Measurements from ENCODE around the gene CCDC3. TPM values are rescaled to one million over a fixed set of nuclear protein-coding genes. Genes with fewer than 3 reads are reported as not detected.
A peak's percentile ranks its signal among the peaks of the same experiment; 100 is the strongest.

Gene CCDC3
- total RNA-seq, 1 donor from 2014 or later, result 14.1 TPM

GRCh38 chr10:12980713-12981306 is 20.7 kb downstream of the CCDC3 start:
- peaks cover 18% of the 10 kb centered on the region for H3K4me1 Mint-ChIP-seq (ENCODE audit: unreplicated experiment)
- DNase-seq (ENCODE audit: extremely low spot score, unreplicated experiment), result no peak
- no peak overlapping the region for H3K4me3 Mint-ChIP-seq (ENCODE audit: unreplicated experiment)
- peaks cover 5% of the 10 kb centered on the region for H3K36me3 Mint-ChIP-seq (ENCODE audit: unreplicated experiment)
- H3K9me3 Mint-ChIP-seq (ENCODE audit: unreplicated experiment), result peaks cover 16% of the 10 kb centered on the region
- no peak for TF ChIP-seq CTCF (IDR thresholded peaks at IDR 0.05)
- H3K27me3 Mint-ChIP-seq (ENCODE audit: unreplicated experiment), result peaks cover 3% of the 10 kb centered on the region
- peak overlapping the region; percentile 8 for H3K27ac Mint-ChIP-seq (ENCODE audit: unreplicated experiment)

DNA sequence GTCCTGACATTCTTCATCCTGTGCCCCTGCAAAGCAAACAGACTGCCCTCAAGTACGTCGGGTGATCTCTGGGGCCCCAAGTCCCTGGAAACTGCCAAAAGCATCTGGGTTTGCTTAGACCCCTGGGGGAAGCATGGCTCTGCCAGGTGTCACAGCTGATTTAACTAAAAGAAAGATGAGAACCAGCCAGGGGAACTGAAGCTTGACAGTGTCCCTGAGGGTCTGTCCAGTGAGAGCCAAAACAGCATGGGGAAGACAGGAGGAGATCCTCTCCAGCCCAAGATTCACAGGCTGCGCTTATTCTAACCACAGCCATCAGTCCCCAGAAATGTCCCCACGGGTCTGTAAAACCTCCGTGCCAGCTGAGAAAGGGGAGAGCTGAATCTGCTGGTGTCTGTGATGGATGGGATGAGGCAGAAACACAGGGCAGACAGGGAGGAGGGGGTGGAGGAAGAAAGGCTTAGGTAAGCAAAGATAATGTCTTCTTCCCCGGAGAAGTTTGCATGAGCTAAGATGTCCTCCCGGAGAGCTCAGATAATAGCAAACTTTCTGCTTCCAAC is 21.3 kb downstream of the CCDC3 start:
- peaks cover 18% of the 10 kb centered on the region for H3K4me1 Mint-ChIP-seq (ENCODE audit: unreplicated experiment)
- no peak for TF ChIP-seq CTCF (IDR thresholded peaks at IDR 0.05)
- H3K27ac Mint-ChIP-seq (ENCODE audit: unreplicated experiment), result no peak overlapping the region
- peaks cover 12% of the 10 kb centered on the region for H3K9me3 Mint-ChIP-seq (ENCODE audit: unreplicated experiment)
- no peak for DNase-seq (ENCODE audit: extremely low spot score, unreplicated experiment)
- H3K4me3 Mint-ChIP-seq (ENCODE audit: unreplicated experiment), result no peak overlapping the region
- H3K36me3 Mint-ChIP-seq (ENCODE audit: unreplicated experiment), result peaks cover 3% of the 10 kb centered on the region
- peaks cover 3% of the 10 kb centered on the region for H3K27me3 Mint-ChIP-seq (ENCODE audit: unreplicated experiment)

DNA sequence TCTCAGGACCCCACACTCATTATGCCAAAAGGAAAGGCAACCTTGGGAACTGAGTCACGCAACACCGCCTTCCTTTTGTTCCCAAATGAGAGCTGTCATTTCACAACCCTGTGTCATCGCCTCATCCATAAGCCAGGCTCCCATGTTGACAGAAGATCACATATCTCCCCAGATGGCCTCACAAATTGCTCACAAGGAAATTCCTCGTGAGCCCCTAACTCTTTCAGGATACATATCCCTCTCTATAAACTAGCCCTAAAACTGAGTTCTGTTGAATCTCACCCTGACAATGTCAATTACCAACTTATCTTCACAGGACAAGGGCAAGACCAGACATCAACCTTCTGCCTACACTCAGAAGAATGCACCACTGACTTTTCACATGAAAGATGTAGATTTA is 22.6 kb downstream of the CCDC3 start:
- TF ChIP-seq CTCF (IDR thresholded peaks at IDR 0.05), result no peak
- Mint-ChIP-seq H3K4me3 (ENCODE audit: unreplicated experiment) (no peak overlapping the region), H3K36me3 (ENCODE audit: unreplicated experiment) (no peaks in the 10 kb centered on the region), H3K4me1 (ENCODE audit: unreplicated experiment) (peaks cover 19% of the 10 kb centered on the region), H3K27ac (ENCODE audit: unreplicated experiment) (no peak overlapping the region), H3K9me3 (ENCODE audit: unreplicated experiment) (no peaks in the 10 kb centered on the region), H3K27me3 (ENCODE audit: unreplicated experiment) (peaks cover 3% of the 10 kb centered on the region)
- DNase-seq (ENCODE audit: extremely low spot score, unreplicated experiment), result no peak

DNA sequence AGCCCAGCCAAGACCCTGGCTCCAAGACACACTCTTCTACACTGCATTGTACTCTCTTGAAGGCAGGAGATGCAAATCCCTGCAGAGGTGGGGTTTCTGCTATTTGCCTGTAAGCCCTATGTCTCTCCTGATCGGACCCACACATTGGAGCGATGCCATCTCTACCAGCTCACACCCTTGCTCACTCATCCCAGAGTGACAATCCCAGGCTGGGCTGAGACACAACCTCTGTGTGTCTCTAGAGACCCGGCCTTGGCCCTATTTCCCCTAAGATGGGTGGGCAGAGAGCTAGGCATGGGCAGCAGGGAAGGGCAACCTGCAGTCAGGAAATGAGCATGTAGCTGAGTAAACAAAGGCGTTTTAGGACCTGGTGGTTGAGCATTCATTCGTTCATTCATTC is 25.6 kb downstream of the CCDC3 start:
- no peak for DNase-seq (ENCODE audit: extremely low spot score, unreplicated experiment)
- Mint-ChIP-seq H3K9me3 (ENCODE audit: unreplicated experiment) (no peaks in the 10 kb centered on the region), H3K4me1 (ENCODE audit: unreplicated experiment) (peaks cover 29% of the 10 kb centered on the region), H3K27ac (ENCODE audit: unreplicated experiment) (no peak overlapping the region), H3K27me3 (ENCODE audit: unreplicated experiment) (peaks cover 3% of the 10 kb centered on the region), H3K36me3 (ENCODE audit: unreplicated experiment) (no peaks in the 10 kb centered on the region), H3K4me3 (ENCODE audit: unreplicated experiment) (no peak overlapping the region)
- no peak for TF ChIP-seq CTCF (IDR thresholded peaks at IDR 0.05)

DNA sequence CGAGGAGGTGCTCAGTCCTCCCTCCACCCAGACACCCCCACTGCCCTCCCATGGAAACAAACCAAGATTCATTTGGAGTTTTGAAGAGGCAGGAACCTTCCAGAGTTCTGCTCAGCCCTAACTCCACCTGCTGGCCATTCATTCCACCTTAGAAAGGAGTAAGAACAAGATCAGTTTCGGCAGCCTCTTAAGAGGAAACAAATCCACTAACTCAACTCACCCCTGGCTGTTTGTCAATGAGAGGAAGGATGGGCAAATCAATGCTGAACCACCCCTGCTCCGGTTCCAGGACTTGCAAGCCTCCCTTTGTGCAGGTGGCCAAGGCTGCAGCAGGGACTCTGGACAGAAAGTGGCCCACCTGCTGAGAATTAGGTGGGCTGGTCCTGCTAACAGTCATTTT is 26.2 kb downstream of the CCDC3 start:
- Mint-ChIP-seq H3K27ac (ENCODE audit: unreplicated experiment) (no peak overlapping the region), H3K36me3 (ENCODE audit: unreplicated experiment) (no peaks in the 10 kb centered on the region), H3K27me3 (ENCODE audit: unreplicated experiment) (peaks cover 3% of the 10 kb centered on the region), H3K9me3 (ENCODE audit: unreplicated experiment) (no peaks in the 10 kb centered on the region), H3K4me3 (ENCODE audit: unreplicated experiment) (no peak overlapping the region), H3K4me1 (ENCODE audit: unreplicated experiment) (peaks cover 28% of the 10 kb centered on the region)
- peak; percentile 43 for TF ChIP-seq CTCF (IDR thresholded peaks at IDR 0.05)
- DNase-seq (ENCODE audit: extremely low spot score, unreplicated experiment), result no peak

All from osteocyte (in vitro differentiated cells).